Measurements from ENCODE around the gene MLST8.
"Not testable (repeated sequence)": the region's sequence is repeated elsewhere in the genome, so short reads cannot be mapped to it uniquely, and the experiment has no call there.

MLST8 gene

GRCh38 chr16:2238150-2238837 lies 33.0 kb downstream of the MLST8 start:
- TF ChIP-seq CTCF (IDR thresholded peaks at IDR 0.05; ENCODE audit: control extremely low read depth, extremely low read depth, low read depth, missing control alignments), result no peak
- no peak for DNase-seq (ENCODE audit: extremely low spot score)
- ChIA-PET POLR2A (interaction anchor here (0.6 to 0.7 kb wide), 2 partner anchors 83 to 250 kb away, joined by 3 to 4 read pairs; partner anchors contain the start of gene TRAF7), CTCF (interaction anchor here (1.2 to 1.4 kb wide), 2 partner anchors 13 to 234 kb away, joined by 3 to 4 read pairs; partner anchors contain the start of gene ECI1)

GRCh38 chr16:2238838-2239675 lies 33.8 kb downstream of the MLST8 start:
- POLR2A ChIA-PET, result interaction anchor here (0.6 to 0.7 kb wide), 2 partner anchors 84 to 249 kb away, joined by 3 to 4 read pairs; partner anchors contain the start of gene TRAF7

DNA sequence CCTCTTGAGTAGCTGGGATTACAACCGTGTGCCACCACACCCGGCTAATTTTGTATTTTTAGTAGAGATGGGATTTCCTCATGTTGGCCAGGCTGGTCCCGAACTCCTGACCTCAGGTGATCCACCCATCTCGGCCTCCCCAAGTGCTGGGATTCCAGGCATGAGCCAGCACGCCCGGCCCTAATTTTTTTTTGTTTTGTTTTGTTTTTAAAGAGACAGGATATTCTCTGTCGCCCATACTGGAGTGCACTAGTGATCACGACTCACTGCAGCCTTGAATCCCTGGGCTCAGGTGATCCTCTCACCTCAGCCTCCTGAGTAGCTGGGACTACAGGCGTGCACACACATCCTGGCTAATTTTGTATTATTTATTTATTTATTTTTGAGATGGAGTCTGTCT lies 35.1 kb downstream of the MLST8 start:
- POLR2A ChIA-PET; DNase-seq (ENCODE audit: extremely low spot score): not testable (repeated sequence)
- CTCF ChIA-PET, result interaction anchor here (0.7 to 1.0 kb wide), 2 partner anchors 11 to 237 kb away, joined by 3 read pairs; partner anchors contain the start of gene ECI1

More at GRCh38 chr16:2238838-2239675, 33.8 kb downstream of the MLST8 start:
- CTCF ChIA-PET, result interaction anchor here (1.4 kb wide), 1 partner anchor 235 kb away, joined by 3 read pairs; no protein-coding TSS in a partner anchor
- DNase-seq (ENCODE audit: extremely low spot score), result no peak
- no peak for TF ChIP-seq CTCF (IDR thresholded peaks at IDR 0.05; ENCODE audit: control extremely low read depth, extremely low read depth, low read depth, missing control alignments)

DNA sequence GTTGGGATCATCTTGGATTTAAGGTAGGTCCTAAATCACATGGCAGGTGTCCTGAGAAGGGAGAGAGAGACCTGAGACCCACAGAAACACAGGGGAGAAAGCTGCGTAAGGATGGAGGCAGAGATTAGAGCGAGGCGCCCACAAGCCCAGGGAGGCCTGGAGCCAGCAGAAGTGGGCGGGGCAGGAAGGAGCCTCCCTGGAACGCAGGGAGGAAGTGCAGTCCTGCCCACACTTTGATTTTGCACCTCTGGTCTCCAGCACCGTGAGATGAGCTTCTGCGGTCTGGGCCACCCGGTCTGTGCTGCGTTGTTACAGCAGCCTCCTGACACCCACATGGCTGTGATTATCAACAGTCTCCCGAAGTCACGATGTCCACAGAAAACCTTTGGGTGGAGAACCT lies 37.3 kb downstream of the MLST8 start:
- no peak for DNase-seq (ENCODE audit: extremely low spot score)
- ChIA-PET CTCF (no interaction called here), POLR2A (interaction anchor here (1.1 kb wide), 1 partner anchor 9 kb away, joined by 4 read pairs; the partner anchor contains the start of gene ECI1)
- no peak for TF ChIP-seq CTCF (IDR thresholded peaks at IDR 0.05; ENCODE audit: control extremely low read depth, extremely low read depth, low read depth, missing control alignments)

- POLR2A ChIA-PET, result interaction anchor here (0.5 kb wide), 1 partner anchor 700 kb away, joined by 5 read pairs; no protein-coding TSS in a partner anchor
- no peak for DNase-seq (ENCODE audit: extremely low spot score)
- no peak for TF ChIP-seq CTCF (IDR thresholded peaks at IDR 0.05; ENCODE audit: control extremely low read depth, extremely low read depth, low read depth, missing control alignments)
- CTCF ChIA-PET, result no interaction called here
These were observed 37.8 kb downstream of the MLST8 start for GRCh38 chr16:2243031-2243528.

DNA sequence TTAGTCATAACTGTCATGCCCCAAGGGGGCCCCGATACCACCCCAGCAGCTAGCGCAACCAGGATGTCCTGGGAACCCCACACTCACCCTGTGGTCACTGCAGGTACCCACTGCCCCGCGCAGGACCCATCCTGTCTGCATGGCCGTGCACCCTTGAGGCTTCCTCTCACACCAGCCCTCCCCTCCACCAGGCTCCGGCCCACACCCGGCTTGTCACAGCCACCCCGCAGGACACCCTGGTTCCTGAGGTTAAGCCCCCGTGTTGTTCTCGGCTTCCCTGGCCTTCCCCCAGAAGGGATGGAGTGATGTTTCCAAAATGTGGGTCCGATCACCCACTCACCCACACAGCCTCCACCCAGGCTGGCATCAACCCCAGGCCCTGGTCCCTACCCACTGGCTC lies 38.5 kb downstream of the MLST8 start:
- POLR2A ChIA-PET, result interaction anchor here (0.5 kb wide), 1 partner anchor 699 kb away, joined by 5 read pairs; no protein-coding TSS in a partner anchor
- no peak for DNase-seq (ENCODE audit: extremely low spot score)
- CTCF ChIA-PET, result no interaction called here
- TF ChIP-seq CTCF (IDR thresholded peaks at IDR 0.05; ENCODE audit: control extremely low read depth, extremely low read depth, low read depth, missing control alignments), result no peak
